Type B pancreatic cell (in vitro differentiated cells): ENCODE results near the gene DNAJB14. TPM values are rescaled to one million over a fixed set of nuclear protein-coding genes. Genes with fewer than 3 reads are reported as not detected.
"Not testable (repeated sequence)": the region's sequence is repeated elsewhere in the genome, so short reads cannot be mapped to it uniquely, and the experiment has no call there.

ENCODE experiments used
- DNase-seq: peaks from one replicate; pipeline ENCODE4 v3.0.0; 2021; ENCODE audit warnings: mixed read lengths; ENCODE audit not compliant: unreplicated experiment; ENCODE audit errors: extremely low spot score
- H3K27ac Mint-ChIP-seq: 2 replicates; pipeline ENCODE4 v1.8.0; 2021; ENCODE audit warnings: mild to moderate bottlenecking, mixed read lengths
- H3K27me3 Mint-ChIP-seq: 2 replicates; pipeline ENCODE4 v1.8.0; 2021; ENCODE audit warnings: mixed read lengths
- H3K36me3 Mint-ChIP-seq: 2 replicates; pipeline ENCODE4 v1.8.0; 2021; ENCODE audit warnings: mixed read lengths
- H3K4me1 Mint-ChIP-seq: one replicate; pipeline ENCODE4 v1.8.0; 2021; ENCODE audit warnings: mixed read lengths; ENCODE audit not compliant: unreplicated experiment
- H3K4me3 Mint-ChIP-seq: 2 replicates; pipeline ENCODE4 v1.8.0; 2021; ENCODE audit warnings: mild to moderate bottlenecking, mixed read lengths
- H3K9me3 Mint-ChIP-seq: 2 replicates; pipeline ENCODE4 v1.8.0; 2021; ENCODE audit warnings: mixed read lengths
- total RNA-seq: library from RNA; stranded (reverse); gene quantifications from 2 replicates; pipeline ENCODE4 v1.2.1, GENCODE V29; 2021; ENCODE audit warnings: low replicate concordance
- TF ChIP-seq, protein P1 (sequence below): fragments of 200-600 bp; sonication (generic); conservative IDR thresholded peaks from 2 replicates; pipeline ENCODE4 v1.5.0; 2021; ENCODE audit warnings: antibody characterized with exemption, mild to moderate bottlenecking

Gene DNAJB14
- total RNA-seq, 1 donor from 2014 or later = 39.8 TPM

DNA sequence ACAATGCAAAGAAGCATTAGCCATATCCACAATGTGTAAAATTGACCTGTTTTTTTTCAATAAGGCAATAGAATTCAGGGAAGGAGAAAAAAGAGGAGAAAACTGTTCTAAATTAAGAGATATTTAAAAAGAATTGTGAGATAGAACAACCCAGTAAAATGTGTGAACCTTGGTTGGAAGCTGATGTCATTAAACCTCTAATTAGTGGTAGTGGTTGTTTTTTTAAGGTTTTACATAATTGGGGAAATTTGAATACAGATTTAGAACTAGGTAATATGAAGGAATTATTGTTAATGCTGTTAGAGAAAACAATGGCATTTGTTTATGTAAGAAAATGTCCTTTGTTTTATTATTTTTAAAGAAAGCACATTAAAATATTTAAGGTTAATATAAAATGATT, 18.8 kb upstream of the DNAJB14 start:
- H3K27me3 Mint-ChIP-seq = no peaks in the 10 kb centered on the region
- H3K9me3 Mint-ChIP-seq = no peaks in the 10 kb centered on the region
- no peaks in the 10 kb centered on the region for H3K36me3 Mint-ChIP-seq
- no peak for DNase-seq
- H3K4me1 Mint-ChIP-seq = no peaks in the 10 kb centered on the region
- H3K4me3 Mint-ChIP-seq = no peak overlapping the region
- TF ChIP-seq, protein P1, sequence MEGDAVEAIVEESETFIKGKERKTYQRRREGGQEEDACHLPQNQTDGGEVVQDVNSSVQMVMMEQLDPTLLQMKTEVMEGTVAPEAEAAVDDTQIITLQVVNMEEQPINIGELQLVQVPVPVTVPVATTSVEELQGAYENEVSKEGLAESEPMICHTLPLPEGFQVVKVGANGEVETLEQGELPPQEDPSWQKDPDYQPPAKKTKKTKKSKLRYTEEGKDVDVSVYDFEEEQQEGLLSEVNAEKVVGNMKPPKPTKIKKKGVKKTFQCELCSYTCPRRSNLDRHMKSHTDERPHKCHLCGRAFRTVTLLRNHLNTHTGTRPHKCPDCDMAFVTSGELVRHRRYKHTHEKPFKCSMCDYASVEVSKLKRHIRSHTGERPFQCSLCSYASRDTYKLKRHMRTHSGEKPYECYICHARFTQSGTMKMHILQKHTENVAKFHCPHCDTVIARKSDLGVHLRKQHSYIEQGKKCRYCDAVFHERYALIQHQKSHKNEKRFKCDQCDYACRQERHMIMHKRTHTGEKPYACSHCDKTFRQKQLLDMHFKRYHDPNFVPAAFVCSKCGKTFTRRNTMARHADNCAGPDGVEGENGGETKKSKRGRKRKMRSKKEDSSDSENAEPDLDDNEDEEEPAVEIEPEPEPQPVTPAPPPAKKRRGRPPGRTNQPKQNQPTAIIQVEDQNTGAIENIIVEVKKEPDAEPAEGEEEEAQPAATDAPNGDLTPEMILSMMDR = no peak
- no peak overlapping the region for H3K27ac Mint-ChIP-seq

DNA sequence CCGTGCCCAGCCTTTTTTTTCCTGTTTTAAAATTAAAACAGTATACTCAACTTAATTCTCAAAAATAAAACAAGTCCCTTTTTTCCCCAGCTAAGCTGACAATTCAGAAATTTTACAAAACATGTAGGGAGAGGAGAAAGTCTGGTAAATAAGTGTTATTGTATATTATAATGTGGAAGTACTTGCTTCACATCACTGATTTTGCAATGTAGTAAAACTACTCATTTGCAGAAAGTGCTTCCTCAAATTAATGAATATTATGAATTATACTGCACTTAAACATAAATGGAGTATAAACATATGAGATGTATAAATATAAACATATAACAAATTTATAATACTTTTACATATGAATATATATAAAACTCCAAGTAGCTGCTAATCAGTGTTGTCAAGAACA, 15.3 kb upstream of the DNAJB14 start:
- H3K27me3 Mint-ChIP-seq = no peaks in the 10 kb centered on the region
- H3K4me3 Mint-ChIP-seq = no peak overlapping the region
- no peaks in the 10 kb centered on the region for H3K9me3 Mint-ChIP-seq
- H3K4me1 Mint-ChIP-seq = no peaks in the 10 kb centered on the region
- H3K27ac Mint-ChIP-seq = no peak overlapping the region
- H3K36me3 Mint-ChIP-seq = no peaks in the 10 kb centered on the region
- no peak for DNase-seq
- TF ChIP-seq, protein P1 = no peak

DNA sequence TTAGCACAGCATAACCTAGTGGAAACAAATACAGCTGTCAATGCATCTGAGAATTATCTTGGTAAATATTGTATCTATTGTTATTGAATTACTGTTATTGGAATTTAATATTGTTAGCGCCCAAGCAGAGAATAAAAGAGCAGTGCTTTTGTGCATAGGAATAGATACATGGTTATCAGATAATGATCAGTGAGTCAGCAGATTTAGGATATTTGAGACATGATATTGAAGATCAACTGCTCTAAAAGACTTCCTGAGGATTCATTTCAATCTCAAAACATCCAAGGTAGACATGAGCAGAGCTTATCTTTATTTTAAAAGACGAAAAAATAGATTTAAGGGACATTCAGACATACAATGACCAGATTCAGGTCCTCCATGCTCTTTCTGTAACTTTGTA, 14.2 kb upstream of the DNAJB14 start:
- no peak for DNase-seq
- Mint-ChIP-seq H3K27me3 (no peaks in the 10 kb centered on the region), H3K4me1 (no peaks in the 10 kb centered on the region), H3K4me3 (no peak overlapping the region), H3K27ac (no peak overlapping the region), H3K36me3 (no peaks in the 10 kb centered on the region), H3K9me3 (no peaks in the 10 kb centered on the region)
- TF ChIP-seq, protein P1 = no peak

DNA sequence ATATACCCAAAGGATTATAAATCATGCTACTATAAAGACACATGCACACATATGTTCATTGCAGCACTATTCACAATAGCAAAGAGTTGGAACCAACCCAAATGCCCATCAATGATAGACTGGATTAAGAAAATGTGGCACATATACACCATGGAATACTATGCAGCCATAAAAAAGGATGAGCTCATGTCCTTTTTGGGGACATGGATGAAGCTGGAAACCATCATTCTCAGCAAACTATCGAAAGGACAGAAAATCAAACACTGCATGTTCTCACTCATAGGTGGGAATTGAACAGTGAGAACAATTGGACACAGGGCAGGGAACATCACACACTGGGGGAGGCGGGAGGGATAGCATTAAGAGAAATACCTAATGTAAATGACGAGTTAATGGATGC, 11.8 kb upstream of the DNAJB14 start:
- not testable (repeated sequence) for H3K9me3 Mint-ChIP-seq, H3K4me1 Mint-ChIP-seq, H3K27me3 Mint-ChIP-seq

DNA sequence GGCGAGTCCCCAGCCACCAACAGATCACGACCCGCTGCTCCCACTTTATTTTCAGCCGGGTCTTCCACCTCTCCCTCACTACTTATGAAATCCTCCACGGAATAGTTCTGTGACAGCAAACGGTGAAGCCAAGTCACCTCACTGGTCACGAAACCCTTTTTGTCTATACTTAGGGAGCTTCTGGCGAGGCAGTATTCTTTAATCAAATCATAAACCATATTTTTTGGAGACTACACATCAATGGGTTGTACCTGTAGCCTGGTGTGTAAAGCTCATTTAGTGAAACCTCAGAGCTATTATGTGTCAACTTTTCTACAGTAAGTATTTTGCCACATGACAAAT, 4.5 kb upstream of the DNAJB14 start:
- Mint-ChIP-seq H3K4me3 (no peak overlapping the region), H3K9me3 (no peaks in the 10 kb centered on the region), H3K36me3 (peaks cover 7% of the 10 kb centered on the region), H3K4me1 (peaks cover 12% of the 10 kb centered on the region), H3K27me3 (no peaks in the 10 kb centered on the region), H3K27ac (no peak overlapping the region)
- DNase-seq = no peak
- TF ChIP-seq, protein P1 = no peak

More for the DNA sequence above, 11.8 kb upstream of the DNAJB14 start:
- not testable (repeated sequence) for H3K36me3 Mint-ChIP-seq, DNase-seq, H3K27ac Mint-ChIP-seq, H3K4me3 Mint-ChIP-seq

DNA sequence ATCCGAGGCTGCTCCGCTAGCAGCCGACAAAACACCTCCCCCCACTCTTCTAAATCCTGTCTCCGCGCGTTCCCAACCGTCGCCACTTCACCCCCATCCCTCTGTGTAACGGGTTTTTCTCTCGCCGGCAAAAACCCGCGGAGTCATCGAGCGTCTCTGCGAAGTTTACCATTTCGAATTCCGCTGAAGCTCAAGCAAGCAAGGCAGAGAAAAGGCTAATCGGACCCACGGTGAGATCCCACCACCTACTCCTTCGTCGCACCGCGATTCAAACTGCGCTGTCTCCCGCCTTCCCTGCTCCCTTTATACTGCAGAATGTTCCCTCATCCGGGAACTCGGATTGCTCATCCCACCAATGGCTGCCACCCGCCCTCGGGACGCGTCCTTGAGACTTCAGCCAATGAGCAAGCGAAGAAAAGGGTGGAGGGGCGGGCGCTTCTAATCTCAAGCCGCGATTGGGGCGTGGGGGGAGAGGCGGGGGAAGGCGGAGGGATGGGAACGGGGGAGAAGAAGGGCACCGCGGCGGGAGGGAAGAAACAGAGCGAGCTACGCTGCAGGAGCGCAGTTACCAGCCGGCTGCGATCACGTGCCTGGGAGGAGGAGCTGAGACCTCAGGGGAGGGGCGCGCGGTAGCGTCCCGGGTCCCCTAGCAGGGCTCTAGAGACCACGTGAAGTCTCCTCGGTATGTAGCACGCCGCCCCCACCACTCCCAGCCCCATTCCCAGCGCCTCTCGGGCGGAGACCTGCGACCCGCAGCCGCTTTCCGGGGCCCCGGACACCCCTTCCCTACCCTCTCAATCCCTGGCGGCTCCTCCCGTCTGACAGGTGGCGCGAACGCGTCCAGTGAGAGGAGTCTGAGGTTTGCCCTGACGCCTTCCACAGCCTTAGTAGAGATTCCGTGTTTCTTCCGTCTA, 3.8 kb upstream of the DNAJB14 start, which contains the start of gene H2AZ1:
Gene H2AZ1 (minus strand): TSS at position 277 of the 914 bp plus-strand sequence. CDS start 105 bp downstream, at position 172.
- TF ChIP-seq, protein P1 = no peak
- Mint-ChIP-seq H3K27me3 (no peaks in the 10 kb centered on the region), H3K9me3 (no peaks in the 10 kb centered on the region), H3K4me3 (no peak within 1 kb of the TSS), H3K36me3 (peaks cover 10% of the 10 kb centered on the region), H3K4me1 (peaks cover 18% of the 10 kb centered on the region), H3K27ac (no peak within 1 kb of the TSS)
- peak; percentile 98 for DNase-seq
